Esophagus muscularis mucosa (tissue), 3 donors: ENCODE data around the gene TEX101.

Experiments
- CTCF ChIP-seq, 3 experiments: fragments of 200-600 bp in 2 of 3; fragments of 450-650 bp in 1 of 3; sonication (generic) in 2 of 3; IDR thresholded peaks; one replicate each; pipeline ENCODE4 v1.5.1; 2017 to 2019; ENCODE audit warnings: antibody characterized with exemption in 3 of 3, mild to moderate bottlenecking in 2 of 3, moderate library complexity in 1 of 3
- POLR2A ChIP-seq: fragments of 450-650 bp; IDR thresholded peaks from one replicate; pipeline ENCODE4 v1.6.1; 2017; ENCODE audit warnings: antibody characterized with exemption, moderate library complexity, mild to moderate bottlenecking, low read depth

GRCh38 chr19:43444531-43445287 lies 30.0 kb downstream of the TEX101 start:
- TF ChIP-seq CTCF (IDR thresholded peaks at IDR 0.05) (no peak), POLR2A (no peak)
